NAMALWA (cell line): ENCODE data around the gene TRIM24.

Experiments used
- DNase-seq: peaks from one replicate; pipeline ENCODE4 v3.0.0-alpha.2; 2015; ENCODE audit warnings: low spot score

TRIM24 gene

GRCh38 chr7:138625849-138626230 is 165.8 kb downstream of the TRIM24 start:
- DNase-seq, result no peak

GRCh38 chr7:138626846-138627245 is 166.8 kb downstream of the TRIM24 start:
- no peak for DNase-seq

GRCh38 chr7:138627361-138627760 is 167.3 kb downstream of the TRIM24 start:
- DNase-seq, result no peak

GRCh38 chr7:138630059-138630610 is 170.1 kb downstream of the TRIM24 start:
- DNase-seq, result no peak

- no peak for DNase-seq
Observed at GRCh38 chr7:138632384-138632783, 172.3 kb downstream of the TRIM24 start.

GRCh38 chr7:138632826-138633602 is 173.0 kb downstream of the TRIM24 start:
- DNase-seq, result no peak
